BE2C (cell line): Measurements from ENCODE around the gene PHRF1.

Experiments
- DNase-seq: peaks from one replicate; pipeline ENCODE4 v3.0.0-alpha.2; 2020
- H3K27me3 ChIP-seq: fragments of 250-450 bp; sonication (Bioruptor Pico); 2 replicates; pipeline ENCODE4 v1.5.1; 2020; ENCODE audit warnings: mild to moderate bottlenecking
- H3K36me3 ChIP-seq: fragments of 250-450 bp; sonication (Bioruptor Pico); 2 replicates; pipeline ENCODE4 v1.5.1; 2020; ENCODE audit warnings: mild to moderate bottlenecking
- H3K4me1 ChIP-seq: fragments of 250-450 bp; sonication (Bioruptor Pico); 2 replicates; pipeline ENCODE4 v1.5.1; 2020
- H3K4me3 ChIP-seq: 2 replicates; pipeline ENCODE4 v1.5.1; 2011; ENCODE audit warnings: low read depth, low read length
- H3K9me3 ChIP-seq: fragments of 250-450 bp; sonication (Bioruptor Pico); 2 replicates; pipeline ENCODE4 v1.5.1; 2020
- TF ChIP-seq, protein P1 (sequence below): IDR thresholded peaks from 2 replicates; pipeline ENCODE4 v1.5.1; 2012; ENCODE audit warnings: mild to moderate bottlenecking, low read depth, low read length

Gene PHRF1

GRCh38 chr11:623999-624704 lies 47.9 kb downstream of the PHRF1 start:
- H3K9me3 ChIP-seq = no peaks in the 10 kb centered on the region
- no peaks in the 10 kb centered on the region for H3K27me3 ChIP-seq
- TF ChIP-seq, protein P1, sequence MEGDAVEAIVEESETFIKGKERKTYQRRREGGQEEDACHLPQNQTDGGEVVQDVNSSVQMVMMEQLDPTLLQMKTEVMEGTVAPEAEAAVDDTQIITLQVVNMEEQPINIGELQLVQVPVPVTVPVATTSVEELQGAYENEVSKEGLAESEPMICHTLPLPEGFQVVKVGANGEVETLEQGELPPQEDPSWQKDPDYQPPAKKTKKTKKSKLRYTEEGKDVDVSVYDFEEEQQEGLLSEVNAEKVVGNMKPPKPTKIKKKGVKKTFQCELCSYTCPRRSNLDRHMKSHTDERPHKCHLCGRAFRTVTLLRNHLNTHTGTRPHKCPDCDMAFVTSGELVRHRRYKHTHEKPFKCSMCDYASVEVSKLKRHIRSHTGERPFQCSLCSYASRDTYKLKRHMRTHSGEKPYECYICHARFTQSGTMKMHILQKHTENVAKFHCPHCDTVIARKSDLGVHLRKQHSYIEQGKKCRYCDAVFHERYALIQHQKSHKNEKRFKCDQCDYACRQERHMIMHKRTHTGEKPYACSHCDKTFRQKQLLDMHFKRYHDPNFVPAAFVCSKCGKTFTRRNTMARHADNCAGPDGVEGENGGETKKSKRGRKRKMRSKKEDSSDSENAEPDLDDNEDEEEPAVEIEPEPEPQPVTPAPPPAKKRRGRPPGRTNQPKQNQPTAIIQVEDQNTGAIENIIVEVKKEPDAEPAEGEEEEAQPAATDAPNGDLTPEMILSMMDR = no peak
- no peaks in the 10 kb centered on the region for H3K4me1 ChIP-seq
- DNase-seq = no peak
- no peak overlapping the region for H3K4me3 ChIP-seq
- no peaks in the 10 kb centered on the region for H3K36me3 ChIP-seq

GRCh38 chr11:624705-625635 lies 48.7 kb downstream of the PHRF1 start, which contains the start of gene CDHR5:
Gene CDHR5 (minus strand): TSS chr11:624955. CDS start chr11:624902, 53 bp downstream.
- H3K4me1 ChIP-seq = no peaks in the 10 kb centered on the region
- no peak for DNase-seq
- no peaks in the 10 kb centered on the region for H3K27me3 ChIP-seq
- H3K9me3 ChIP-seq = no peaks in the 10 kb centered on the region
- TF ChIP-seq, protein P1 = no peak
- H3K36me3 ChIP-seq = no peaks in the 10 kb centered on the region
- no peak within 1 kb of the TSS for H3K4me3 ChIP-seq

- Histone ChIP-seq H3K36me3 (no peaks in the 10 kb centered on the region), H3K9me3 (no peaks in the 10 kb centered on the region), H3K4me1 (no peaks in the 10 kb centered on the region), H3K27me3 (no peaks in the 10 kb centered on the region), H3K4me3 (no peak overlapping the region)
- TF ChIP-seq, protein P1 = no peak
- no peak for DNase-seq
These were observed 49.5 kb downstream of the PHRF1 start for GRCh38 chr11:625636-626268.

GRCh38 chr11:626475-627307 lies 50.4 kb downstream of the PHRF1 start, which contains the start of gene SCT:
Gene SCT (minus strand): TSS chr11:627181. CDS start chr11:627143, 38 bp downstream.
- DNase-seq = no peak
- no peaks in the 10 kb centered on the region for H3K4me1 ChIP-seq
- TF ChIP-seq, protein P1 = no peak

DNA sequence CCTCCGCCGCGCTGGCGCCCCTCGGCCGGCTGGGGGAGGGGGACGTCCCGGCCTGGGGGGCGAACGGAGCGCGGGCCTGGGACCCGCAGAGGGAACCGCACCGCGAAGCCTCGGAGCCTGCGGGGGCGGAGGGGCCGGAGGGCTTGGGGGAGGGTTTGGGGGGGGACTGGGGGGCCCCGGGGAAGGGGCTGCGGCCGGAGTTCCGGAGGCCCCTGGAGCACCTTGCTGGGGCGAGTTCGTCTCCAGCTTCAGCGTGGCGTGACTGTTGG lies 51.0 kb downstream of the PHRF1 start:
- H3K4me1 ChIP-seq = no peaks in the 10 kb centered on the region

More at GRCh38 chr11:626475-627307, 50.4 kb downstream of the PHRF1 start, which contains the start of gene SCT:
- H3K36me3 ChIP-seq = no peaks in the 10 kb centered on the region
- no peaks in the 10 kb centered on the region for H3K27me3 ChIP-seq
- H3K4me3 ChIP-seq = no peak within 1 kb of the TSS
- no peaks in the 10 kb centered on the region for H3K9me3 ChIP-seq

More for the DNA sequence above, 51.0 kb downstream of the PHRF1 start:
- no peaks in the 10 kb centered on the region for H3K9me3 ChIP-seq
- no peaks in the 10 kb centered on the region for H3K27me3 ChIP-seq
- H3K36me3 ChIP-seq = no peaks in the 10 kb centered on the region
- no peak overlapping the region for H3K4me3 ChIP-seq
- TF ChIP-seq, protein P1 = no peak
- no peak for DNase-seq
